ENCODE data around the gene ERC2. TPM values are rescaled to one million over a fixed set of nuclear protein-coding genes. Genes with fewer than 3 reads are reported as not detected.

Gene ERC2
- total and polyA plus RNA-seq, 5 donors from 2014 or later: not detected

- no peaks in the 10 kb centered on the region for H3K4me1 Mint-ChIP-seq
Observed at GRCh38 chr3:56379723-56380287, 88.5 kb downstream of the ERC2 start.

GRCh38 chr3:56375654-56376053 lies 92.6 kb downstream of the ERC2 start:
- Mint-ChIP-seq H3K27ac (peak overlapping the region in 1 of 3 donors; percentile 11), H3K27me3 (peaks cover 4% of the 10 kb centered on the region), H3K9me3 (peaks cover 0 to 11% (median 5%) of the 10 kb centered on the region in 7 donors), H3K4me1 (no peaks in the 10 kb centered on the region), H3K4me3 (no peak overlapping the region), H3K36me3 (no peaks in the 10 kb centered on the region)
- DNase-seq (no peak), ATAC-seq (ENCODE audit: low read depth in 2 of 2) (no peak)
- Histone ChIP-seq H3K27ac (ENCODE audit: insufficient read depth, low read length, poor library complexity, severe bottlenecking) (no peak overlapping the region), H3K9me3 (ENCODE audit: control insufficient read depth in 2 of 2, low read length in 2 of 2) (no peaks in the 10 kb centered on the region), H3K27me3 (ENCODE audit: control insufficient read depth, insufficient read depth, low read length) (no peaks in the 10 kb centered on the region), H3K36me3 (ENCODE audit: control insufficient read depth, insufficient read depth, low read length) (no peaks in the 10 kb centered on the region), H3K4me1 (ENCODE audit: control insufficient read depth, insufficient read depth, low read length, poor library complexity, severe bottlenecking) (no peaks in the 10 kb centered on the region), H3K4me3 (ENCODE audit: low read depth, low read length) (no peak overlapping the region)

More at GRCh38 chr3:56379723-56380287, 88.5 kb downstream of the ERC2 start:
- H3K27me3 ChIP-seq (ENCODE audit: control insufficient read depth, insufficient read depth, low read length): no peaks in the 10 kb centered on the region
- Mint-ChIP-seq H3K27ac (no peak overlapping the region), H3K9me3 (peaks cover 0 to 11% (median 2%) of the 10 kb centered on the region in 7 donors), H3K4me3 (no peak overlapping the region), H3K36me3 (no peaks in the 10 kb centered on the region), H3K27me3 (peaks cover 4% of the 10 kb centered on the region)
- no peak overlapping the region for H3K27ac ChIP-seq (ENCODE audit: insufficient read depth, low read length, poor library complexity, severe bottlenecking)
- ATAC-seq (ENCODE audit: low read depth in 2 of 2) (no peak), DNase-seq (no peak)
- H3K4me3 ChIP-seq (ENCODE audit: low read depth, low read length): no peak overlapping the region
- H3K36me3 ChIP-seq (ENCODE audit: control insufficient read depth, insufficient read depth, low read length): no peaks in the 10 kb centered on the region
- H3K9me3 ChIP-seq (ENCODE audit: control insufficient read depth in 2 of 2, low read length in 2 of 2): no peaks in the 10 kb centered on the region
- no peaks in the 10 kb centered on the region for H3K4me1 ChIP-seq (ENCODE audit: control insufficient read depth, insufficient read depth, low read length, poor library complexity, severe bottlenecking)

- no peak overlapping the region for H3K4me3 Mint-ChIP-seq
Observed at GRCh38 chr3:56373386-56373785, 94.9 kb downstream of the ERC2 start.

GRCh38 chr3:56370991-56371775 lies 97.1 kb downstream of the ERC2 start:
- Mint-ChIP-seq H3K27ac (no peak overlapping the region), H3K4me3 (no peak overlapping the region), H3K27me3 (peaks cover 4% of the 10 kb centered on the region), H3K36me3 (no peaks in the 10 kb centered on the region), H3K9me3 (peaks cover 0 to 10% (median 3%) of the 10 kb centered on the region in 7 donors), H3K4me1 (no peaks in the 10 kb centered on the region)
- ATAC-seq (ENCODE audit: low read depth in 2 of 2) (no peak), DNase-seq (no peak)
- no peak overlapping the region for H3K4me3 ChIP-seq (ENCODE audit: low read depth, low read length)
- no peaks in the 10 kb centered on the region for H3K9me3 ChIP-seq (ENCODE audit: control insufficient read depth in 2 of 2, low read length in 2 of 2)
- no peaks in the 10 kb centered on the region for H3K36me3 ChIP-seq (ENCODE audit: control insufficient read depth, insufficient read depth, low read length)
- no peaks in the 10 kb centered on the region for H3K4me1 ChIP-seq (ENCODE audit: control insufficient read depth, insufficient read depth, low read length, poor library complexity, severe bottlenecking)
- H3K27ac ChIP-seq (ENCODE audit: insufficient read depth, low read length, poor library complexity, severe bottlenecking): no peak overlapping the region
- peaks cover 2% of the 10 kb centered on the region for H3K27me3 ChIP-seq (ENCODE audit: control insufficient read depth, insufficient read depth, low read length)

More at GRCh38 chr3:56373386-56373785, 94.9 kb downstream of the ERC2 start:
- Histone ChIP-seq H3K36me3 (ENCODE audit: control insufficient read depth, insufficient read depth, low read length) (no peaks in the 10 kb centered on the region), H3K4me3 (ENCODE audit: low read depth, low read length) (no peak overlapping the region), H3K27me3 (ENCODE audit: control insufficient read depth, insufficient read depth, low read length) (peaks cover 2% of the 10 kb centered on the region), H3K27ac (ENCODE audit: insufficient read depth, low read length, poor library complexity, severe bottlenecking) (no peak overlapping the region), H3K4me1 (ENCODE audit: control insufficient read depth, insufficient read depth, low read length, poor library complexity, severe bottlenecking) (no peaks in the 10 kb centered on the region), H3K9me3 (ENCODE audit: control insufficient read depth in 2 of 2, low read length in 2 of 2) (no peaks in the 10 kb centered on the region)
- Mint-ChIP-seq H3K36me3 (no peaks in the 10 kb centered on the region), H3K27me3 (peaks cover 4% of the 10 kb centered on the region), H3K4me1 (no peaks in the 10 kb centered on the region), H3K27ac (no peak overlapping the region), H3K9me3 (peaks cover 0 to 11% (median 5%) of the 10 kb centered on the region in 7 donors)
- DNase-seq: no peak
- ATAC-seq (ENCODE audit: low read depth in 2 of 2): no peak

- H3K4me3 Mint-ChIP-seq: no peak overlapping the region
- Histone ChIP-seq H3K27me3 (ENCODE audit: control insufficient read depth, insufficient read depth, low read length) (peaks cover 5% of the 10 kb centered on the region), H3K36me3 (ENCODE audit: control insufficient read depth, insufficient read depth, low read length) (no peaks in the 10 kb centered on the region), H3K9me3 (ENCODE audit: control insufficient read depth in 2 of 2, low read length in 2 of 2) (no peaks in the 10 kb centered on the region), H3K27ac (ENCODE audit: insufficient read depth, low read length, poor library complexity, severe bottlenecking) (no peak overlapping the region), H3K4me3 (ENCODE audit: low read depth, low read length) (no peak overlapping the region), H3K4me1 (ENCODE audit: control insufficient read depth, insufficient read depth, low read length, poor library complexity, severe bottlenecking) (no peaks in the 10 kb centered on the region)
- H3K4me1 Mint-ChIP-seq: no peaks in the 10 kb centered on the region
- no peak overlapping the region for H3K27ac Mint-ChIP-seq
- H3K27me3 Mint-ChIP-seq: peaks cover under 1% of the 10 kb centered on the region
- ATAC-seq (ENCODE audit: low read depth in 2 of 2) (no peak), DNase-seq (no peak)
- H3K36me3 Mint-ChIP-seq: no peaks in the 10 kb centered on the region
- H3K9me3 Mint-ChIP-seq: peaks cover 0 to 3% (median 0%) of the 10 kb centered on the region in 7 donors
Observed at GRCh38 chr3:56369914-56370313, 98.4 kb downstream of the ERC2 start.

- Mint-ChIP-seq H3K27ac (no peak overlapping the region), H3K9me3 (no peaks in the 10 kb centered on the region), H3K27me3 (no peaks in the 10 kb centered on the region), H3K36me3 (no peaks in the 10 kb centered on the region), H3K4me1 (no peaks in the 10 kb centered on the region), H3K4me3 (no peak overlapping the region)
- no peaks in the 10 kb centered on the region for H3K36me3 ChIP-seq (ENCODE audit: control insufficient read depth, insufficient read depth, low read length)
- H3K27me3 ChIP-seq (ENCODE audit: control insufficient read depth, insufficient read depth, low read length): peaks cover 5% of the 10 kb centered on the region
- no peak overlapping the region for H3K27ac ChIP-seq (ENCODE audit: insufficient read depth, low read length, poor library complexity, severe bottlenecking)
- DNase-seq (no peak), ATAC-seq (ENCODE audit: low read depth in 2 of 2) (no peak)
- no peaks in the 10 kb centered on the region for H3K9me3 ChIP-seq (ENCODE audit: control insufficient read depth in 2 of 2, low read length in 2 of 2)
- H3K4me1 ChIP-seq (ENCODE audit: control insufficient read depth, insufficient read depth, low read length, poor library complexity, severe bottlenecking): no peaks in the 10 kb centered on the region
- no peak overlapping the region for H3K4me3 ChIP-seq (ENCODE audit: low read depth, low read length)
Observed at GRCh38 chr3:56368846-56369245, 99.4 kb downstream of the ERC2 start.

- no peaks in the 10 kb centered on the region for H3K4me1 ChIP-seq (ENCODE audit: control insufficient read depth, insufficient read depth, low read length, poor library complexity, severe bottlenecking)
- no peak overlapping the region for H3K4me3 ChIP-seq (ENCODE audit: low read depth, low read length)
- Mint-ChIP-seq H3K27ac (no peak overlapping the region), H3K27me3 (no peaks in the 10 kb centered on the region), H3K4me1 (no peaks in the 10 kb centered on the region), H3K4me3 (no peak overlapping the region), H3K9me3 (no peaks in the 10 kb centered on the region), H3K36me3 (no peaks in the 10 kb centered on the region)
- DNase-seq: no peak
- H3K36me3 ChIP-seq (ENCODE audit: control insufficient read depth, insufficient read depth, low read length): no peaks in the 10 kb centered on the region
- H3K27me3 ChIP-seq (ENCODE audit: control insufficient read depth, insufficient read depth, low read length): peaks cover 5% of the 10 kb centered on the region
- no peak for ATAC-seq (ENCODE audit: low read depth in 2 of 2)
- no peak overlapping the region for H3K27ac ChIP-seq (ENCODE audit: insufficient read depth, low read length, poor library complexity, severe bottlenecking)
- no peaks in the 10 kb centered on the region for H3K9me3 ChIP-seq (ENCODE audit: control insufficient read depth in 2 of 2, low read length in 2 of 2)
Observed at GRCh38 chr3:56366641-56367162, 101.6 kb downstream of the ERC2 start.

Data from CD4-positive, CD25-positive, alpha-beta regulatory T cell (primary cell).